Astrocyte of the cerebellum (primary cell): ENCODE measurements around the gene NTPCR.
"Not testable (repeated sequence)": the region's sequence is repeated elsewhere in the genome, so short reads cannot be mapped to it uniquely, and the experiment has no call there.

Source experiments
- DNase-seq: peaks from one replicate; pipeline ENCODE4 v3.0.0-alpha.2; 2011; ENCODE audit warnings: low read depth
- H3K4me3 ChIP-seq: 2 replicates; pipeline ENCODE4 v1.5.1; 2011; ENCODE audit warnings: mild to moderate bottlenecking, low read depth, low read length, moderate library complexity
- in situ Hi-C: cut with HindIII; loops from 2 replicates; pipeline ENCODE4 v1.10.0; 2017; ENCODE audit warnings: low sequenced_read_pairs
- TF ChIP-seq, protein P1 (sequence below): IDR thresholded peaks from 2 replicates; pipeline ENCODE4 v1.5.1; 2012; ENCODE audit warnings: low read length, low read depth, moderate library complexity, mild to moderate bottlenecking; ENCODE audit errors: missing control alignments

The NTPCR gene

DNA sequence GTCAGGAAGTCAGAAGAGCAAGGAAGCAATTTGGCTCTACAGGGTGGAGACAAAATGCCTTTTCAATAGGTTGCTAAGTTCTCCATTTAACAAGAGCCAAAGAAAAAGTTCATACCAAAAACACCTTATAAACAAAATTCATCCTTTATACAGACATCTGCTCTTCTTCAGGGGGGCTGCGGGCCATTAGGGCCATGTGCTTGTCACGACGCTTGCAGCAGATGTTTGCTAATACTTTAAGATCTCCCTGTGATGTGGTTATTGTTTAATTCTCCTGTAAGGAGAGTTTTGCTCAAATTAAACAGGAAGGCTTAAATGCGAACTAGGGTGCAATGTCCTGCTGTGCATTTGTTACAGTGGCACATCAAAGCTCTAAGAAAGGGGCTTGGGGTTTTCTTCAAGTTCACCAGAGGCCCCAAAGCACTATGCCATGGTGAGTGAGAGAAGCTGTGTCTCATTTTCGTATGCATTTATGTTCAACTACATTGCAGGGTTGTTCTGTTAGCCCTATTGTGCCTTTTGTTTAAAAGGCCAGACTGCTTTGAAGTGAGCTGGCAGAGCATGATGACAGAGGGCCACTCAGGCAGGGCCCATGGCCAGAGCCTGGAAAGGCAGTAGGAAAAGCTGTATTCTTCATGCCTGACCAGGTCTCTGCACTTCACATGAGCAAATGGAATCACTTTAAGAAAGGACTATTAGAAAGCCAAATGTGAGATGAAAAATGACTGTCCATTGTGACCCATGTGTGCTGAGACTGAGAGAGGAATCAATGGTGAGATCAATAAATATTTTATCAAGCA is 24.8 kb upstream of the NTPCR start:
- no peak for DNase-seq

DNA sequence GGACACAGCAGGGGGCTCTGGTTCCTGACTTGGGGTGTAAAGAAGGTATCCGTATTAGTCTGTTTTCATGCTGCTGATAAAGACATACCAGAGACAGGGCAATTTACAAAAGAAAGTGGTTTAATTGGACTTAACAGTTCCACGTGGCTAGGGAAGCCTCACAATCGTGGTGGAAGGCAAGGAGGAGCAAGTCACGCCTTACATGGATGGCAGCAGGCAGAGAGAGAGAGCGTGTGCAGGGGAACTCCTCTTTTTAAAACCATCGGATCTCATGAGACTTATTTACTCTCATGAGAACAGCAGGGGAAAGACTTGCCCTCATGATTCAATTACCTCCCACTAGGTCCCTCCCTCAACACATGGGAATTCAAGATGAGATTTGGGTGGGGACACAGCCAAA is 23.2 kb upstream of the NTPCR start:
- H3K4me3 ChIP-seq, in situ Hi-C loops, DNase-seq: not testable (repeated sequence)

More for the DNA sequence above, 24.8 kb upstream of the NTPCR start:
- TF ChIP-seq, protein P1, sequence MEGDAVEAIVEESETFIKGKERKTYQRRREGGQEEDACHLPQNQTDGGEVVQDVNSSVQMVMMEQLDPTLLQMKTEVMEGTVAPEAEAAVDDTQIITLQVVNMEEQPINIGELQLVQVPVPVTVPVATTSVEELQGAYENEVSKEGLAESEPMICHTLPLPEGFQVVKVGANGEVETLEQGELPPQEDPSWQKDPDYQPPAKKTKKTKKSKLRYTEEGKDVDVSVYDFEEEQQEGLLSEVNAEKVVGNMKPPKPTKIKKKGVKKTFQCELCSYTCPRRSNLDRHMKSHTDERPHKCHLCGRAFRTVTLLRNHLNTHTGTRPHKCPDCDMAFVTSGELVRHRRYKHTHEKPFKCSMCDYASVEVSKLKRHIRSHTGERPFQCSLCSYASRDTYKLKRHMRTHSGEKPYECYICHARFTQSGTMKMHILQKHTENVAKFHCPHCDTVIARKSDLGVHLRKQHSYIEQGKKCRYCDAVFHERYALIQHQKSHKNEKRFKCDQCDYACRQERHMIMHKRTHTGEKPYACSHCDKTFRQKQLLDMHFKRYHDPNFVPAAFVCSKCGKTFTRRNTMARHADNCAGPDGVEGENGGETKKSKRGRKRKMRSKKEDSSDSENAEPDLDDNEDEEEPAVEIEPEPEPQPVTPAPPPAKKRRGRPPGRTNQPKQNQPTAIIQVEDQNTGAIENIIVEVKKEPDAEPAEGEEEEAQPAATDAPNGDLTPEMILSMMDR: no peak
- in situ Hi-C loops: no loop called here
- H3K4me3 ChIP-seq: no peak overlapping the region

DNA sequence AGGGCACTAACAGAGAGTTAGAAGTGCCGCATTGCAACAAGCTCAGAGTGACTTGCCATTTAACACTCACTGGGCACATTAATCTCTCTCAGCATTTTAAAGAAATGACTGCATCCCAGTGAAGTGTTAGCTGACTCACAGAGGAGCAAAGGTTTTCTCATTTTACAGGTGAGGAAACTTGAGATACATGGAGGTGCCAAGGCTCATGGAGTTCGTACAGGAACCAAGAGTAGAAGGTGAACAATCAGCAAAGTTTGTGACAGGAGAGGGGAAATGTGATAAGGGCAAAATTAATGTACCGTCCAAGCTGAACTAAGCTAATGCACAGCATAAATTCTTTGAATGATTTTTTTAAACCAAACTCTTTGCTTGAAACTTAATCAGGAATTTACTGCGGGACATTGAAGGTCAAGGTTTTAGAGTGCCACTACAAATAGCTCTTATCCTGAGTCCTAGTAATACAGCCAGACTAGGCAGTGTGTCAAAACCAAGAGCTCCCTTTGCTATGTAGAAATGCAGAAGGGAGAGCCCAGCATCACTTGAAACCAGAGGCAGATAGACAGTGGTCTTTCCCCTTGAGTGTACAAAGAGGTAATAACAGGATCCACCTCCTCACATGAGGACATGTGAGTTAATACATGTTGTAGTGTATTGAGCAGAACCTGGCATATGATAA is 22.4 kb upstream of the NTPCR start:
- TF ChIP-seq, protein P1: no peak
- DNase-seq: no peak
- in situ Hi-C loops: no loop called here
- no peak overlapping the region for H3K4me3 ChIP-seq

DNA sequence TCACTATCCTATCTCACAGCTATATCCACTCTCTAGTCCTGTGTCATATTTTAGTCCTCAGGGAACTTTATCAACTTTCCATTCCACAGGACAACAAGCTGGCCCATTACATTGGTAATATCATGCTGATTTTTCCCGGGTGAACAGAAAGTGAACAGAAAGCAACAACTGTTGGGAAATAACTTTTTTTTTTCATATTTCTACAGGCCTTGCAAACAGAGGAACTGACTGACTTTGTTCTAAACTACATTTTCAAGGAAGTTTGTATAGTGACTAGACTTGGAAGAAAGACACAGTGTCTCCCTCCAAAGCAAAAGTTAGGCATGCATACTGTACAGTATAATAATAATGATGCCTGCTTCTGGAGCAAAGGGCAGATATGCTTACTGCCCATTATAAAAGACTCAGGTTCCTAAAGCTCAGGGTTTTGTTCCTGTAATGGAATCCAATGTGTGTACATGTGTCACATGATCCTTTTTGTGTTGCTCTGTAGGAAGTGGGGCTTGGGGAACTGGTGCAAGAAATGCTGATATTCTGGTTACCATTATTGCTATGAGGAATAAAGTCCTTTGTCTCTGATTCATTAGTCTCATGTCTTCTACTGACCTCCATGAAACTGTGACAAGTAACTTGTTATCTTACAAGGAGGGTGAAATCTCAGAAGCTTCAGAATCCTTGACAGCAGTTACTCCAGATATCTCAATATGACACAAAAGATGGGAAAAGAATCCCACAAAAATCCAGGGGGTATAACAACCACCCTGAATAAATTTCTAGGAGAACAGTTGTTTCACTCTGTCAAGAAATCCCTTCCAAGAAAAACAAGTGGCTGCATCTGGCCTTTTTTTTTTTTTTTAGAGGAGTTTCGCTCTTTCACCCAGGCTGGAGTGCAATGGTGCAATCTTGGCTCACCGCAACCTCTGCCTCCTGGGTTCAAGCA is 17.7 kb upstream of the NTPCR start:
- H3K4me3 ChIP-seq: no peak overlapping the region
- in situ Hi-C loops: no loop called here
- TF ChIP-seq, protein P1: no peak
- DNase-seq: no peak

DNA sequence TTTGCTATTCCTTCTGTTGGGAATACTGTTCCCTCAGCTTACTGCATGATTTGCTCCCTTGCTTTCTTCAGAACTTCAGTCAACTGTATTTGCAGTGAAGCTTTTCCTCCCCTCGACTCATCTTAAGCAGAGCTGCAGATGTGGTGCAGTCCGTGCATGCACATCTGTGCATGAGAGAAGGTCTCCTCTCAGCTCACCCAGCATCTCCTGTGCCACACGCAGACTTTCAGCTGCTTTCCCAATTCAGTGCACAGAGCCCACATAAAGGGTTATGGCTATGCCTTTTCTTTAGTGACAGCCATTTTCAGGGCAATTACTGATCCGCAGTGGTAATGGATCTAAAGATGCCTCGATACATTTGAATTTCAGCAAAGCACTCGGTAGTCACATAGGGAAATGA is 13.5 kb upstream of the NTPCR start:
- DNase-seq: no peak
- no peak overlapping the region for H3K4me3 ChIP-seq
- TF ChIP-seq, protein P1: no peak
- in situ Hi-C loops: no loop called here

GRCh38 chr1:232937741-232938375 is 12.6 kb upstream of the NTPCR start:
- no peak overlapping the region for H3K4me3 ChIP-seq
- TF ChIP-seq, protein P1: no peak
- in situ Hi-C loops: no loop called here
- DNase-seq: no peak
